HG03378 (cell line): ENCODE results near the gene HNMT.
A peak's percentile ranks its signal among the peaks of the same experiment; 100 is the strongest.
"Not testable (repeated sequence)": the region's sequence is repeated elsewhere in the genome, so short reads cannot be mapped to it uniquely, and the experiment has no call there.

Experiments used
- ATAC-seq: cut with Tn5 transposase; IDR thresholded peaks from one replicate; pipeline ENCODE4 v1.9.1; 2021; ENCODE audit warnings: mild to moderate bottlenecking, moderate library complexity; ENCODE audit not compliant: unreplicated experiment

HNMT gene

DNA sequence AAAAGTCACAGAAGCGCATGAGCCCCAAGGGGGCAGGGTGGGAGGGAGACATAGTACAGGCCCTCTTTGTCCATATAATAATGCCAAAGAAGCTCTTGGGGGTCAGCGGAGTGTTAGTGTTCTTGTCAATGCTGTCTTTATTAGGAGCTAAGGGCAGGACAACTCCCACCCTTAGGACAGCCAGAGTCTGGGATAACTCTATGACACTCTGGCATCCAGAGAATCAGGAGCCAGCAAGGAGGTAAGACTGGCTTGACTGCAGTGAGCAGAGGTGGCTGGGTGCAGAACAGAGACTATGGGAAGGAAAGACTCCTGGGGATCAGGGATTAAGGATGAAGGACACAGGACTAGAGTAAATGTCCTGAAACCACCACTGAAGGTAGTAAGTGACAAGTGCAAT lies 19.0 kb upstream of the HNMT start:
- ATAC-seq = no peak

DNA sequence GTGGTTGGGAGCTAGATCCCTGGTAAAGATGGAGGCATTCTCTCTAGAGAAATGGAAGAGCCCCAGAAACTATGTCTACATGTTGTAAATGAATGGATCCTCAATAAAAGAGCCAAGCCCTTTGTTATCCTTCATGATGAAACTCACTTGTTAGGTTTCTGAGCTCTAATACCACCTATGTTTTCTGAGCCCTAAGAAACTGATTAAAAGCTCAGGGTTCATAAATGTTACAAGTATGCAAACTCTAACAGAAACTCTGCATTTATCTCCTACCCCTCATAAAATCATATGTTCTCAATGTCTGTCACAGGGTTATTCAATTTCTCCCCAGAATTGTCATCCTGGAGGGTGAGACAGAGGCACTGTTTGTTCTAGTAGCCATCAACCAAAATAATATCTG lies 18.0 kb upstream of the HNMT start:
- ATAC-seq = no peak

DNA sequence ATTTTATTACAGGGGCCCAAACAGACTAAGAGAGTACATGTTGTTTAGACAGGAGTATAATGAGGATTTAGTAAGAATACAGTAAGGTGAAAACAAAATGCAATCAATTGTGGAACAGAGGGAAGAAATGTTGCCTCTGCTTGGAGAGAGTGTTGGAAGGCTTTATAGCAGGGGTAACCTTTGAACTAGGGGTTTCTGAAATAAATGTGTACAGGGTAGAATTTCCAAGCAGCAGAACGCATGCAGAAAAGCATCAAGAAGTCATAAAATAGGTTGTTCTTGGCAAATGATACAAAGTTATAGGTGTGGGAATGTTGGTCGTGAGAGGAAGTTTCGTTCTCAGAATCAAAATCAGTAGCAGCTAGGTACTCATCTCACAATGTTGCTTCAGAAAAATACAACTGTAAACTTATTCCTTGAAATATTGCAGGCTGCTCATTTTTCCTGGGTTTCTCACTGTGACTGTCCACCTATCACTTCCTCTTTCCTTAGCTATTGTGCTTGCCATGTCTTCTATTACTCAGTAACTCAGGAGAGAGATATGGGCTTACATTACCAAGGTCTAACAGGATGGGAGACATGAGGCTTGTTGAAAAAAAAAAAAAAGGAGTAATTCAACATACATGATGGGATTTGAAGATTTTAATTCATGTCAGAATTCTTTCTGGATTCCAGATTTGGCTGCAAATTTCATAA lies 17.1 kb upstream of the HNMT start:
- ATAC-seq = no peak

DNA sequence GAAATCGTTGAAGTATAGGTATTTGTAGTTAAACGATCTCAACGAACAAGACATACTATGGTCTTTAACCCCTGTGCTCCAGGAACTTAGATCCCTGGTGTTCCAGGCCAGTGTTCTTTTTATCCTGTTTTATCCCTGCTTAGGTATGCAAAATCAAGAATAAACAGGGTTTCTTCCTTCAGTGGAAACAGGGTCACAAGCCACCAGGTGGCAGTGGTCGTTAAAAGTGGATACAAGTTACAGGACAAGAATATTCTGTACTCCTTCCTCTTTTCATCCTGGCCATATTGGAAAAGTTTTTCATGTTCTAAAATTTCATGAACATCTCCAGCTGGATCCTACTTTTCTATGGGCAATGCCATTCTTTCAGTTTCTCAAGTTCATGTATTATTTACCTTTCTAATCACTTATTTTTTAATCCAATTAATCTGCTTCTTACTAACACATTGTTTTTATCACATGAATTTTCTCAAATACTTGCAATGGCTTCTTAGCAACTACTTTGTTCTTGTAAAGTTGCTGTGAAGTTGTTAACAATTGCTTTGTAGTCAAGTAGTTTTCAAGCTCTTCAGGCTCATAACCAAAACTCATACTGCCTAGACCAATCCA lies 16.4 kb upstream of the HNMT start:
- peak; percentile 49 for ATAC-seq

DNA sequence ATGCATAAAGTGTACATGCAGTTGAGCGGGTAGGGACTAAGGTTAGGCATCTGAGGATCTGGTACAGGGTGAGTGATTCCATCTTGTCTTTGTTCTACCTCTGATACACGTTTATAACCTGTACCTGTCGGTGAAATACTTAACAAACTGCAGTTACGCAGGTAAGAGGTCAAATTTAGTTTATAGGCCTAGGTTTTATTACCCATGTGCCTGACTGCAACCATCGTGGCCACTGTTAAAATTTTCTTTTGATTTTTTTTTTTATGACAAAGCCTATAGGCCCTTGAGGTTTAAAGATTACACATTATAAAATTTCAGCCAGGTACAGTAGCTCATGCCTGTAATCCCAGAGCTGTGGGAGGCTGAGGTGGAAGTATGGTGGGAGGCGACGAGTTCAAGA lies 15.4 kb upstream of the HNMT start:
- ATAC-seq = no peak

DNA sequence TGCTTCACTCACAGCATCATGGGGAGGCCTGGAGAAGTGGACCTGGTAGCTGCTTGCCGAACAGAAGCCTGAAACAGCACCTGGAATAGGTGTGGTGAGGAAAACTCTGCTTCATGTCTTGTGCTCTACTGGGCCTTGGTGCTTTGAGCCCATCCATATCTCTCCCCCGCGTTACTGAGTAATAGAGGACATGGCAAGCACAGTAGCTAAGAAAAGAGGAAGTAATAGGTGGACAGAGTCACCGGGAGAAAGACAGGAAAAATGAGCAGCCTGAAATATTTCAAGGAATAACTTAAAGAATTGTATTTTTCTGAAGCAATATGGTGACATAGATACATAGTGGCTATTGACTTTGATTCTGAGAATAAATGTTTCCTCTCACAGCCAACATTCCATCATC lies 14.0 kb upstream of the HNMT start:
- no peak for ATAC-seq

DNA sequence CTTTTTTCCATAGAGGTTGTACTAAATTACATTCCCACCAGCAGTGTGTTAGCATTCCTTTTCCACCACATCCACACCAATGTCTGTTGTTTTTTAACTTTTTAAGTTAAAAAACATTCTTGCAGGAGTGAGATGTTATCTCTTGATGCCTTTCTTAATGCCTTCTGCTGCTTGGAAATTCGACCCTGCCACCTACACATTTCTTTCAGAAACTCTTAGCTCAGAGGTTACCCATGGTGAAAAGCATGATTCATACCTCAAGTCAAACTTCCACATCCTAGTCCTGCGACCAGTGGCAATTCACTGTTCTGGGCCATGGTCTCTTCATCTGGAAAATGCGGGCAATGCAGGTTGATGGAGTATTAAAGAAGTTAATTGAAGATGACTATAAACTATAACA lies 12.7 kb upstream of the HNMT start:
- ATAC-seq = no peak

DNA sequence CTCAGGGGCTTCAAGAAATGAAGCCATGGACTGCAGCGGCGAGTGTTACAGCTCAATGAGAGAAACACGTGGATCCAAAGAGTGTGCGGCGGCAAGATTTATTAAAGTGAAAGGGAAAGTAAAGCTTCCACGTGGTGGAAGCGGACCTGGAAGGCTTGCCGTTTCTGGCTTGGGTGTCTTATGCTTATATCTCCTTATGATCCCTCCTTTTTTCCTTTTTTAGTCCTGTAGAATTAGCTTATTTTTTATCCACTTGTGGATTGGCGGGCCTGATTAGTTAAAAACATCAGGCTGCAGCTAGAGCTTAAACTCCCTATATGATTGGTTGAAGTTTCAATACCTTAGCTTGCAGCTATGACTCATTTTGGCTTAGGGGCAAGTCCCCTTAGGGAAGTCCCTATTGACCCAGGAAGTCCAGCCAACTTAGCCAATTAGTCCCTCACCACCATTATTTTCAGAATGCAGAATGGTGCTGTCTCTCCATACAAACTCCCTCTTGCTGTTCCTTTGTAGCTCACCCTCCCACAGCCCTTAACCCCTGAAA lies 11.6 kb upstream of the HNMT start:
- peak; percentile 54 for ATAC-seq

DNA sequence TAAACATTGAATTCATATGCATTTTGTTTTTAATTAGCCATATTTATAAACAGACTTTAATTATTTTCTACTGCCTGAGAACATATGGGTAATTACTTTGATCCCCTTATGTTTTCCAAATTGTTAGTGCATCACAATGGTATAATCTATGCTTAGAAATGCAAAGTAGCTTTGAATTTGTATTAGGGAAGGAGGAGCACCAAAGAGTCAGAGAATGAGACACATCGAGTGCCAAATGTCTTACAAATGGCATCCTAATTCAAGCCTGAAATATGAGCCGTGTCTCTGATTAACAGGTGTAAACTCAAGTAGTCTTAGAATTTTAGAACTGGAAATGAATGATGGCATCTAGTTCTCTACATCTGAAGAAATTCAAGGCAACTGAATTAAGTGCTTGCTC lies 8.7 kb upstream of the HNMT start:
- ATAC-seq = no peak

DNA sequence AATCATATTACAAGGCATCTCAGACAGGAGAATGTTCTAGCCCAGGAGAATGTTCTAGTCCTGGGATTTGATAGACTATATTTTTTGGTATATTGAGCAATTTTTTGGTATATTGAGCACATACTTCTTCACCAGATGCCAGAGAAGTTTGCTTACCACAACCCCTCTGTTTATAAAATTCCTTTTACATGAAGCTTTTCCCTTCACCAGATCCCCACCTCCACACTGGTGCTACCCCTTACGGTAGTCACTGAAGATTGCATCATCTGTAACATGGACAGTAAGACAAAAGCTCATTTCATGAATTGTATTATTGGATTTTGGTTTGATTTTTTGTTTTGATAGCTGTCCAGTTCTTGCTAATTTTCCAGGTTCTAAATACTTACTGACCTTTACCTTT lies 7.2 kb upstream of the HNMT start:
- ATAC-seq = no peak

DNA sequence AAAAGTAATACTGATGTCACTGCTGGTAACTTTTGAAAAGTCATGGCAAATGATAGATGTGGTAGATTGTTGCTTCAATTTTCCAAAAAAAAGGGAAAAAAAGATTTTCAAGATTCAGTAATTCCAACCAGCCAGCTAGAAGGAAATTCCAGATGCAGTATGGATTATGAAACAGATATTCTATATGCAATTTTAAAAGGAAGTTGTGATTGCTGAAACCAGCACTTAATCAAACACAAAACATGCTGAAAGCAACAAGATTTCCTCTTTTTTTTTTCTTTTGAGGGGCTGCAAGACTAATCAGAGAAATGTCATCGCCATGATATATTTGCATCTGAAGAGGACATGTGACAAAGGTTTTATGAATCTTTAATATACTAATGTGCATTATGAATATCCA lies 5.1 kb upstream of the HNMT start:
- no peak for ATAC-seq

DNA sequence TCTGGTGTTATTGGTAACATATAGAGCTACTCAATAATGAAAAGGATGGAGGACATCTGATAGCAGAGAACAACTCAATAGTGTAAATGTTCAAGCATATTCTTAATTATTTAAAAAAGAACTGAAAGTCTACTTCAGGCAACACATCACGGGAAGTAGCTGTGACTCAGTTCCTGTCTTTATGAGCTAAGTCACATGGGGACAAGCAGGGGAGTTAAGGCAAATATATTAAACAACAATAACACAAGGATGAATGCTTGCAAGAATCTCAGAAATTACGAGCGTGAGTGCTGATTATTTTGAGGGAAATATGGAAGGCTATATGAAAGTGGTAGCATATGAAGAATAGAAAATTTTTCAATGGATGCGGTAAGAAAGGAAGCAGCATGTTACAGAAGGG lies 4.0 kb upstream of the HNMT start:
- no peak for ATAC-seq

DNA sequence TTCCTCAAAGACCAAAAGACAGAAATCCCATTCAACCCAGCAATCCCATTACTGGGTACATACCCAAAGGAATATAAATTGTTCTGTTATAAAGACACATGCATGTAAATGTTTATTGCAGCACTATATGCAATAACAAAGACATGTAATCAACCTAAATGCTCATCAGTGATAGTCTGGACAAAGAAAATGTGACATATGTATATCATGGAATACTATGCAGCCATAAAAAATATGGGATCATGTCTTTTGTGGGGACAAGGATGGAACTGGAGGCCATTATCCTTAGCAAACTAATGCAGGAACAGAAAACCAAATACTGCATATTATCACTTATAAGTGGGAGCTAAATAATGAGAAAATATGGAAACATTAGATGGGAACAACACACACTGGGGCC lies 2.7 kb upstream of the HNMT start:
- no peak for ATAC-seq

DNA sequence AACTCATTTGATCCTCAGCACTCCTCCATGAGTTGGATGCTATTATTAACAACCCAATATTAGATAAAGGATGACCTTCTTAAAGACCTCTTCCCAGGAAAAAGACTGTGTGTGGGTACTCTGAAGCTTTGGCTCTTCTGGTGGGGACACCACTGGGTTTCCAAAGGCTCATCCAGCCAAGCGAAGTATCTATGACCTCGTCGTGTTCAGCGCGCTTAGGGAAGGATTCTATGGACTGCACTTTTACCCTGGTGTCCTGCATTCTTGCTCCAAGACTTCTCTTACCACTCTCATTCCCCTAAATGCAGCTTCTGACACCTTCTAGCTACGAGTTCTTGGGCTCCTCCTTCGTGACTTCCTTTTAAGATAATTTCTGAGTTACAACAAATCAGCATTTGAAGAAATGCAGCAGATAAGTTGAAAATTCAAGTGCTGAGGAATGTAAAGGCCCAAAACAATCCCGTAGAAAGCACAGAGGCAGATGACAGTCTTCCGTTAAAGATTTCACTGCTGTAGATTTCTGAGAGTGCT lies 673 bp upstream of the HNMT start:
- ATAC-seq = no peak

DNA sequence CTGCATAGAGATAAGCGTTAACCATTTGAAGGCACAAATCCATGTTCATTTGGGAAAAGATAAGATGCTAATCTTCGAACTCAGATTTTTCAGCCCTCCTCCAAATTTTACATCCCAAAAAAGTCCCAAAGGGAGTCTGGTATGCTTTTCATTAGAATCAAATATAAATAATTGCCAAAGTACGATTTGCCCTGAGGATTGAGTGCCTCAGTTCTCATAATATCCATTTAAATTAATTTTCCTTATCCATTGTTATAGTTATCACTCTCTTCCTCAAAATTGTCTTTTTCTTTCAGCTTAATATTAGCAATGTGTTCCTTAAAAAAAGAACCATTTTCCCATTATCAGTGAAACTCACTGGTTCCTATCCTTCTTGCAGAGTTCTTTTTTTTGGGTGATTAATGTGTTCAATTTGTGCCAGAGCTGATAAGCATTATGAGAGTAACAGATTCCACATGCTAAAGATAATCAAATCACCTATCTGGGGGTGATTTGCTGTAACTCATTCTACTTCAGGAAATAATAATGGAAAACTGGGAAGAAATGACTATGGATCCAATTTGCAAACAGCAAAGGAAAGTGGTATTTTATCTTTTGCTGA lies 686 bp downstream of the HNMT start:
- ATAC-seq = no peak

DNA sequence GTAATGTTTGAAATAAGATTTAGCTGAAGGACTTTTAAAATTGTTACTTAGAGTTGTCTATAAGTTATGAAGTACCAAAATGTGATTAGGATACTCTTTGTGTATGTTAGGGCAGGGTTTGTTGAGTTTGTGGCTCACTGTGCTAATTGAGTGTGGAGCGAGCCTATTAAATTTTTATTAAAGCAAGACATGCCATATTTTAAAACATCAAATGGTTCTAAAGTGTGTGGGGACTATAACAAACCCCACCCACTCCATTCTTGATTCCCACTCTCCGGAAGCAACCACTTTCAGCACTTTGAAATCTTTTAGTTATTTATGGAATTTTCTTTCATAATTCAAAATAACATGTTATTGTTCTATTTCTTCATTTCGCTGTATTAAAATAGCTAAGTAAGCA lies 1.8 kb downstream of the HNMT start:
- no peak for ATAC-seq

DNA sequence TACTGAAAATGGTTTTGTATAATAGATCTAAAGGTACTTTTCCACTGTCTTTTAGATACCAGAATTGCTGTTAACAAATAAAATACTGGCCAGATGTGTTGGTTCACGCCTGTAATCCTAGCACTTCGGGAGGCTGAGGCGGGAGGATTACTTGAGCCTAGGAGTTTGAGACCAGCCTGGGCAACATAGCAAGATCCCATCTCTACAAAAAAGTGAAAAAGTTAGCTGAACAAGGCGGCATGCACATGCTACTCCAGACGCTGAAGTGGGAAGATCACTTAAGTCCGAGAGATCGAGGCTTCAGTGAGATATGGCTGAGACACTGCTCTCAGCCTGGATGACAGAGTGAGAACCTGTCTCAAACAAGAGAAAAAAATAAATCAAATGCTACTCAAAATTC lies 2.8 kb downstream of the HNMT start:
- no peak for ATAC-seq

DNA sequence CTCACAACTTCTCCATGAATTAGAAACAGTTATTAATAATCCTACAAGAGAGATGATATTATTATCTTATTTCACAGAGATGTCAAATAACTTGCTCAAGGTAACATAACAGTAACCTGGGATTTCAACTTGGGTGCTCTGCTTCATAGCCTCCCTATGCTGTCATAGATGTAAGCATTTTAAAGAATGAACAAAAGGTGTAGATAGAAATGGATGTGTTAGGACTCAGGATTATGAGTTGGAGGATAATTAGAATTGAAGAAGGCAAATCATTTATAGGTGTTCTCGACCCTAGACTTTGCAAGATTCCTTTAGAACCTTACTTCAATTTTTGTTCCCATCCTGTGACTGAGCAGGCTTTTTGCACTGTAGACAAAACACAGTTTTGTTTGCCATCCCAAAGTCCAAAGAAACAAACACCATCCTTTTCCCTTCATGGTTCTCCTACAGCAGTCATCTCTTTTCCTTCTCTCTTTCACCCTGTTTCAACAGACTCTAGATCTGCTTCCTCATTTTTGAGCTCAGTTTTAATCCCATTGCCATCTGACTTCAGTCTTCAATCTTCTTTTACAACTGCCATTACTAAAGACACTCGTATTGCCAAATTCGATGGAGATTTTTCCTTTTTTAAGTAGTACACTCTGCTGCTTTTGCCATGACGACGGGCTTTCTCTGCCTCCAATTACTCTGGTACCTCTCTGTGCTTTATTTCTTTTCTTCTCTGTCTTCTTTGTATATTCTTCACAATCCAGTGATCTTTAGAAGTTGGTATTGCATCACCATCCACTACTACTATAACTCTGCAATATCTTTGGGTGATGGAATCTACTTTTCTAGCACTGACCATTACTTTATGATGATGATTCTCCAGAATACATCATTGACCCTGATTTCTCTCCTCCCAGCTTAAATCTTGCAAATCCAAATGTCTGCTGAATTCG lies 4.5 kb downstream of the HNMT start:
- no peak for ATAC-seq

DNA sequence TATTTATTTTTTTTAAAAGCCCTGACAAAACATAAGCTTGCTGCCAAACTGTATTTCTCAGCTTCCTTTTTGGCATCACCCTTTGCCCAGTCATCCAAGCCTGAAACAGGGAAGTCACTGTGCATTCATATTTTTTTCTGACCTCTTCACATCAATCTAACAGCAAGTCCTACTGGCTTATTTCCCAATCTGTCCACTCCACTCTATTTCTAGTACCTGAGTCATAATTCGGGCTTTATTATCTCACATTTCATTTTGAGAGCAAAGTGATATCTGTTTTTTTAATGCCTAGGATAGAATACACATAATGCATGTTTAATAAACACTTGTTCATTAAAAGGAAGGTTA lies 5.1 kb downstream of the HNMT start:
- no peak for ATAC-seq

DNA sequence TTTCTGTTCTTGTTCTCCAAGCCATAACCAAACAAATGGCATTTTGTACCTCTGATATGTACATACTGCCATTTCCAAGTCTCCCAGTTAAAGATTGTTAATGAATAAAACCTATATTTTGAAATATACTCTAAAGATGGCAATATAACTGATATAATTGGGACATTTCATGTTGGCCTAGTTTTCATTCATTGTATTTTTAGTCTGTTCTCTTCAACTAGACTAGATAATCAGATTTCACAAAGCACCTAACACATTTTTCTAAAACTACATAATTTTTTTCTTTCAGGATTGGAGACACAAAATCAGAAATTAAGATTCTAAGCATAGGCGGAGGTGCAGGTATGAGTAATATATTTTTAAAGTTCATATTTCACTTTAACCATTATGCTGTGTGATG lies 5.6 kb downstream of the HNMT start:
- no peak for ATAC-seq

DNA sequence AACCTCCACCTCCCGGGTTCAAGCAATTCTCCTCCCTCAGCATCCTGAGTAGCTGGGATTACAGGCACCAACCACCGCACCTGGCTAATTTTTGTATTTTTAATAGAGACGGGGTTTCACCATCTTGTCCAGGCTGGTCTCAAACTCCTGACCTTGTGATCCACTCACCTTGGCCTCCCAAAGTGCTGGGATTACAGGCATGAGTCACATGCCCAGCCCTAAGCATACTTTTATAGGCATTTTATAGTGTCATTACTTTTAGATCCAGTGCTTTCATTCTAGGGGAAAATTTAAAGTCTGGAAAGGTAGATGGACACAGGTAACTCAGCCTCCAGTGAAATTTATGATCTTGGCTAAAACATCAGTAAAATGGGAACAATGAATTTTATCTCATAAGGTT lies 7.0 kb downstream of the HNMT start:
- ATAC-seq = not testable (repeated sequence)
